Cardiac septum (tissue), 1 donor: ENCODE data around the gene COLEC12. TPM values are rescaled to one million over a fixed set of nuclear protein-coding genes. Genes with fewer than 3 reads are reported as not detected.
"Not testable (repeated sequence)": the region's sequence is repeated elsewhere in the genome, so short reads cannot be mapped to it uniquely, and the experiment has no call there.

Experiments used
- DNase-seq: peaks from one replicate; pipeline ENCODE4 v3.0.0-alpha.2; 2020; ENCODE audit warnings: low spot score
- intact Hi-C: fragments of 100-400 bp; cut with DNase I; formaldehyde crosslinking; loops from one replicate; pipeline ENCODE4 v1.14.0; 2022
- total RNA-seq: library from RNA; stranded (reverse); fragmentation: NEBNext Ultra II Directional; extraction: Animal tissue kit (Norgen Biotek cat#: 25700); gene quantifications from one replicate; pipeline ENCODE4 v1.2.1, GENCODE V29; 2021
- donor health status: DM: no; HTN: no; CAD: no.

COLEC12 gene
- total RNA-seq, 1 donor from 2014 or later: 5.5 TPM

- intact Hi-C loops: no loop called here
Measured at GRCh38 chr18:316393-316792, 184.1 kb downstream of the COLEC12 start.

GRCh38 chr18:313931-314330 is 186.6 kb downstream of the COLEC12 start:
- DNase-seq: no peak
- intact Hi-C loops: no loop called here

More at GRCh38 chr18:316393-316792, 184.1 kb downstream of the COLEC12 start:
- DNase-seq: no peak

GRCh38 chr18:312415-312814 is 188.1 kb downstream of the COLEC12 start:
- no peak for DNase-seq
- intact Hi-C loops: no loop called here

- intact Hi-C loops: no loop called here
- DNase-seq: no peak
Measured at GRCh38 chr18:310042-310441, 190.5 kb downstream of the COLEC12 start.

GRCh38 chr18:308086-308485 is 192.4 kb downstream of the COLEC12 start:
- intact Hi-C loops: not testable (repeated sequence)

GRCh38 chr18:306608-307255 is 193.8 kb downstream of the COLEC12 start:
- no peak for DNase-seq
- intact Hi-C loops: no loop called here

More at GRCh38 chr18:308086-308485, 192.4 kb downstream of the COLEC12 start:
- not testable (repeated sequence) for DNase-seq

- DNase-seq: no peak
- intact Hi-C loops: no loop called here
Measured at GRCh38 chr18:305003-305501, 195.4 kb downstream of the COLEC12 start.

GRCh38 chr18:303607-304006 is 196.9 kb downstream of the COLEC12 start:
- no peak for DNase-seq
- intact Hi-C loops: no loop called here

- intact Hi-C loops: no loop called here
- no peak for DNase-seq
Measured at GRCh38 chr18:303011-303410, 197.5 kb downstream of the COLEC12 start.

GRCh38 chr18:302097-302496 is 198.4 kb downstream of the COLEC12 start:
- intact Hi-C loops: no loop called here
- no peak for DNase-seq

- intact Hi-C loops: no loop called here
- DNase-seq: no peak
Measured at GRCh38 chr18:297936-298335, 202.6 kb downstream of the COLEC12 start.

- intact Hi-C loops: no loop called here
- no peak for DNase-seq
Measured at GRCh38 chr18:295756-296490, 204.6 kb downstream of the COLEC12 start.

GRCh38 chr18:294566-294965 is 205.9 kb downstream of the COLEC12 start:
- intact Hi-C loops: no loop called here
- no peak for DNase-seq

- no peak for DNase-seq
- intact Hi-C loops: no loop called here
Measured at GRCh38 chr18:293536-293935, 207.0 kb downstream of the COLEC12 start.

GRCh38 chr18:292271-292670 is 208.2 kb downstream of the COLEC12 start:
- intact Hi-C loops: no loop called here
- DNase-seq: no peak

GRCh38 chr18:289970-290369 is 210.5 kb downstream of the COLEC12 start:
- DNase-seq, intact Hi-C loops: not testable (repeated sequence)

GRCh38 chr18:289026-289425 is 211.5 kb downstream of the COLEC12 start:
- intact Hi-C loops: no loop called here
- no peak for DNase-seq

GRCh38 chr18:286515-287310 is 213.8 kb downstream of the COLEC12 start:
- DNase-seq: no peak
- intact Hi-C loops: loop anchor here (2.0 kb wide), 1 partner anchor 330 kb away; no protein-coding TSS in a partner anchor

GRCh38 chr18:285817-286216 is 214.7 kb downstream of the COLEC12 start:
- no peak for DNase-seq
- intact Hi-C loops: loop anchor here (2.0 kb wide), 1 partner anchor 331 kb away; no protein-coding TSS in a partner anchor

GRCh38 chr18:275486-275885 is 225.0 kb downstream of the COLEC12 start:
- DNase-seq: no peak
- intact Hi-C loops: no loop called here
